Muscle of arm (tissue), 12 donors: Measurements from ENCODE around the gene TPST2. TPM values are rescaled to one million over a fixed set of nuclear protein-coding genes. Genes with fewer than 3 reads are reported as not detected.
A peak's percentile ranks its signal among the peaks of the same experiment; 100 is the strongest.

ENCODE experiments used
- DNase-seq: peaks from one replicate; pipeline ENCODE4 v3.0.0-alpha.2; 2013
- polyA plus RNA-seq, 12 donors: library from polyadenylated mRNA; unstranded; fragments of 120-200 nt; gene quantifications; one replicate each; pipeline ENCODE4 v1.2.1, GENCODE V29; 2013; ENCODE audit not compliant: insufficient read length in 12 of 12

Gene TPST2
- polyA plus RNA-seq, 12 donors: 5.0 to 31.4 (median 7.0) TPM; not detected in 1

GRCh38 chr22:26502688-26503561, 87.0 kb downstream of the TPST2 start:
- DNase-seq: no peak

DNA sequence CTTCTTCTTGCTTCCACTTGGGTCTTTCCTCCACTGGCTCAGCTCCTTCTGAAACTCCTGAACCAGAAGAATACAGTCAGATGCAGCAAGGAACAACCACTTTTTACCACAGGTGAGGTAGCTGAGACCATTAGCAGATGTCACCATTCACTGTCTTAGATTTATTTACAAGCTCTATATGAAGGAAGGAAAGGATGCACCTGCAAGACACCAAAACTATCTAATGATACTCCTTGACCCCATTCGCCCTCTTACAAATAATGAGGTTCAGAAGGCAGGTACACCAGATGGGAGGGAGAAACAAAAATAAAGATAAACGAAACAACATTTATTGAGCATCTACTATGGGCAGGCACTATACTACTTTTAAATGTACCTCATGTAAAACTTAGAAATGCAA, 87.9 kb downstream of the TPST2 start:
- DNase-seq: no peak

DNA sequence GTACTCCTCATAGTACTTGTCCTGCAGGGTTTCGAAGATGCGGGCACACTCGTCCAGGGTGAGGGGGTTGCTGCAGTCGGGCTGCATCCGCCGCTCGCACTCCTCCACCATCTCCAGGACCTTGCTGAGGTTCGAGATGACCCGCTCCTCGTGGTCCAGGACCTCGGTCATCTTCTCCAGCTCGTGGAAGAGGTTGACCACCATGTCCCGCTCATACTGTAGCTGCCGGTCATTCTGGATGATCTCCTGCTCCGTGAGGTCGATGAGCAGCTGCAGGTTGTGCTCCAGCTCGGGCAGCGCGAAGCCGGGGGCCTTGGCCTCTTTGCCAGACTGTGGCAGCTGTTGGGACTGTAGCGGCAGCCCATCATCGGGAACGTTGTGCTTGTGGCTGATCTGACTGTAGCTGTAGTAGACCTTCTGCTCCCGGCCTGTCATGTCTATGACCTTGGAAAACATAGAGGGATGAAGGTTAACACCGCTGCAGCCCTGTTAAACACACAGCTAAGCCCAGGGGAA, 90.7 kb downstream of the TPST2 start:
- DNase-seq: no peak

DNA sequence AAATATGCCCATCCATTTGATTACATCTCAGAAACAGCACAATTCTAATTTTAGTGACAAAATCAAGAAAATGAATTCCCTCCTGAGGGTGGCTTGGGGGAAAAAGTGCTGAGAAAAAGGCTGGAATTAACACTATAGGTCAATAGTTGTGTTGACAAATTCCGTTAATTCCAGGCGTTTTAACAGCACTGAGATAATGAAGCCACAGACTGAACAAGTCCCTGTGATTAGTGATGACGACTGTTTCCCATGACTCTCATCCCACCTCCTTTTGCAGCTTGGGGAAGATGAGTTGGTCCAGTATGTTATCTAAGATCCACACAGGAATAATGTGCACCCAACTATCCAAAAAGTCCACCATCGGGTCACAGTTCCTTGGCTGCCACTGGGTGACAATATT, 93.5 kb downstream of the TPST2 start:
- no peak for DNase-seq

DNA sequence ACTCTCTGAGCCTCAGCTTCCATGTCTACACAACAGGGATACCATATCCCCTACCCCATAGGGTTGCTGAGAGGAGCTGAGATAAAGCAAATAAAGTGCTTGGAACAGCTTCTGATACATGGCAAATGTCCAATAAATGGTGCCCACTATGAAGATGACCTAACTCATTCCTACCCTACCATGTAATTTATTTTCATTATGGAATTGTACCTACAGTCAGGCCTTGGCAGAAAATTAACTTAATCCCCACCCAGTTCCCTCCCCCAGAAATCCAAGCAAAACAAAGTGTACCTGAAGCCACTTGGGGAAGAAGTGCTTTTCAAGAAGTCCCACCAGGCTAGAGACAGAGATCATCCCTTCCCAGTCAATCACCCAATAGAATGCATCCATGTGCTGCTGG, 95.4 kb downstream of the TPST2 start:
- DNase-seq: no peak

DNA sequence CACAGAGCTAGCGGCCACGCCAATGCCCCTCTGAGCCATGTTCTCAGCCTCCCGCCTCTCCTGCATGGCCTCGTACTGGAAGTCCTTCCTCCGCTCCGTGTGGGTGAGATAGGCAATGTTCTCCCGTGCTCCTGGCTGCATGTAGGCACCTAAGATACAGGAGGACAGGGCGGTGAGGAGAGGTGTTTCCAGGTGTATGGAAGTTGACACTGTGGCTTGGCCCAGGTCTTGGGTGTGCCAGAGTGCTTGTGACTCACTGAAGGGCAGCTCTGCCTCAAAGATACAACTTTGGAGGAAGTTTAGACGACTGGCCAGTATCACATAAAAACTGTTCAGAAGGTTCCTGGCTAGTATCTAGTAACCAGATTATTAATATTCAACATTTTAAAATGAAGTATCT, 97.7 kb downstream of the TPST2 start:
- no peak for DNase-seq

- DNase-seq: no peak
Observed at GRCh38 chr22:26489447-26490036, 100.4 kb downstream of the TPST2 start.

GRCh38 chr22:26487996-26488395, 101.9 kb downstream of the TPST2 start:
- DNase-seq: no peak

- DNase-seq: no peak
Observed at GRCh38 chr22:26486394-26486793, 103.5 kb downstream of the TPST2 start.

DNA sequence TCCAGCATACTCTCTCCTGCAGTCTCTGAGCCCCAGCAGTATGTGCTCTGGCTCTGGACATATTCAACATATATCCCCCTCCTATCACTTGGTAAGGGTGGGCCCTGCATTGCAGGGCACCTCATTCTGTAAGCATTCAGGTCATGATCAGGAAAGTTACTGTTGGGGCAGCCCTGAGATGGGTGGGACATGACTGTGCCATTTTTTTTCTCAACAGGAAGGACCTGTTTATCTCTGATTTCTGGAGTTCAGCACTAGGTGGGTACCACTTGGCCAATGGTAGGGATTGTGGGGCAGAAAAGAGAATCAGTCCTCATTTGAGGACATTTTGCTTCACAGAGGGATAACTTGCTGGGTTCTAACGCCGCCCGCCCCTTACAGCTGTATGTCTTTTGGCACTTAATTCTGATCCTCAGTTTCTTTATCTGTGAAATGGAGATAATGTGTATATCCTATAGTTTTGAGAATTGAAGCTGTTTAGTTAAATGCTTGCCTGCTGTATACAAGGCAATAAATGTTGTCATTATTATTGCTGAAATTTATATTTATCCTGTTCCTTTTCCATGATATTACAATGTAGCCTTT, 104.0 kb downstream of the TPST2 start:
- DNase-seq: no peak

DNA sequence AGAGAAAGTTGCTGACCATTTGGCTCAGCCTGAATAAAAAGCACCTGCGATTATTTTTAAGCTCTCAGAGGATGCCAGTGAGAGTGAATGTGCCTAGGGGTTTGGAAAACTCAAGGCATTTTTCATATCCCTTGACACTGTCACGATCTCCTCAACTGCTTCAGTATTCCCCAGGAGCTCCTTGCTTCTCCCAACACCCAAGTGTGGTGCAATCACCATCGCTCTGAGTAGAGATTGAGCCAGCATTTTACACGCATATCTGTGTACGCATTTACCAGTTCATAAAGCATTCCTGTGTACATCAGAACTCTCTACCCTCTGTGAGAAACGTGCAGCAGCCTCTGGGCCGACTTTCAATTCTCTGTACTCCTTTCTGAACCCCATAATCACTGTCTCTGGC, 104.9 kb downstream of the TPST2 start:
- DNase-seq: no peak

GRCh38 chr22:26484360-26484706, 105.6 kb downstream of the TPST2 start:
- DNase-seq: no peak

- DNase-seq: peak; percentile 93
Observed at GRCh38 chr22:26483439-26484359, 106.2 kb downstream of the TPST2 start, which contains the start of the genes HPS4 and SRRD. TSS of gene HPS4 (minus strand) at chr22:26483783. CDS start at chr22:26481762, 2,021 bp downstream. TSS of gene SRRD (plus strand) at chr22:26483877. CDS start at chr22:26483891, 14 bp downstream.

GRCh38 chr22:26483043-26483438, 106.9 kb downstream of the TPST2 start:
- peak; percentile 31 for DNase-seq

DNA sequence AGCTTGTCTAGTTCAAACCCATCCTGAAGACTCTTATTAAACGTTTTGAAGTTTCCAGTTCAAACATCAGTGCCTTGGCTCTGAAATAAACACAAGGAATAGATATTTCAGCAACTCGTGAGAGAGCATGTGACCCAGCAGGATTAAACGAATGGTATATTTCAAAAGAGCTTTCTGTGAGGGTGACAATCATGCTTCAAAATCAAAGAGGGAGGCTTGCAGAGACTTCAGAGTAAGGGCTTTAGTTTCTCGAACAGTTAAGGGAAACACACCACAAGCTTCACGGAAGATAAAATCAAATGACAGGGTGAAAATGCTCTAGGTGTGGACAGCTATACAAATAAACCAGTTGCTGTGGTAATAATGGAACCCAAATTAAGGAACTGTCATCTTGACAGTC, 107.8 kb downstream of the TPST2 start:
- DNase-seq: no peak

DNA sequence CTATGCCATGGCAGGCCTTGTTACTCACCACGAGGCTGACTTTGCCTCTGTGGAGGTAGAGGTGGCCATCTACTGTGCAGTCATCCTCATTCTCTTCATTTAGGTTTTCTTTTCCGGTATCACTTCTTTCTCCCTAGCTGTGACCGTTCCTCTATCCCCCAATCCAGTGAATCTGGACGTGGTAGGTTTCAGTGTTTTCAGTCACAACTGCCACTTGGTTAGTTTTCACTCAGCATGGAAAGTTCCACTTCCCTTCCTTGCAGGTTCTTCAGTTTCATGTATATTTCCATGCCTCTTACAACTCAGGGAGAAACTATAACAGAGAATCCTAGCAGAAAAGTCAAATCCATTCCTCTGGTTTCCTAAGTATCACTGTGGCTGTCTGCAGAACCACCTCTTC, 108.2 kb downstream of the TPST2 start:
- DNase-seq: no peak

DNA sequence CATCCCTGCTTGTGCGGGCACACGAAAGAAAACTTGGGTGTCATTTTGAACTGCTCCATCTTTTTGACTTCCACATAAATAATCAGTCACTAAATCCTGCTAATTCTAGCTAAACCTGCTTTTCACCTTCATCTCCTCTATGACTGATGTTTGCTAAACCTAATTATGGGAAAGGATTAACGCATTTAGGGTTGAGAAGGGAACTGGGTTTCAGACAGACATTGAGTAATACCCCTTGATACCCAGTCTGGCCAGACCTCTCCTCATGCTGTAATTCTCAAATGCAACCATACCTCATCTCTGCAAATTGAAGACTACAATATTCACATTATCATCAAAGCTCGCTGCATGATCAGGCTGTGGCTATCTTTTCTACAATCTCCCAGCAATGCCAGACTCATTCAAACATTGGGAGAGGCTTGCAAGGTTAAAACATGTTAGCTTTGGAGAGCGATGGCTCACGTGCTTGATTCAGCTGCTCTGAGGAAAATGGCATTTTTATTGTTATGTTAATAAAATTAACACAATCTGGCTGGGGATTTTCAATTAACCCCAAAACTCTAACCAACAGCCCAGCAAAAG, 108.7 kb downstream of the TPST2 start:
- no peak for DNase-seq

DNA sequence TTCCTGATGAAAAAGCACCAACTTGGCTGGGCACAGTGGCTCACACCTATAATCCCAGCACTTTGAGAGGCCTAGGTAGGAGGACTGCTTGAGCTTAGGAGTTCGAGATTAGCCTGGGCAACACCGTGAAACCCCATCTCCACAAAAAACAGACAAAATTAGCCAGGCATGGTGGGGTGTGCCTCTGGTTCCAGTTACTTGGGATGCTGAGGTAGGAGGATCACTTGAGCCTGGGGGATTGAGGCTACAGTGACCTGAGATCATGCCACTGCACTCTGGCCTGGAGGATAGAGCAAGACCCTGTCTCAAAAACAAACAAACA, 109.4 kb downstream of the TPST2 start:
- DNase-seq: no peak

GRCh38 chr22:26479792-26480610, 109.9 kb downstream of the TPST2 start:
- DNase-seq: no peak

DNA sequence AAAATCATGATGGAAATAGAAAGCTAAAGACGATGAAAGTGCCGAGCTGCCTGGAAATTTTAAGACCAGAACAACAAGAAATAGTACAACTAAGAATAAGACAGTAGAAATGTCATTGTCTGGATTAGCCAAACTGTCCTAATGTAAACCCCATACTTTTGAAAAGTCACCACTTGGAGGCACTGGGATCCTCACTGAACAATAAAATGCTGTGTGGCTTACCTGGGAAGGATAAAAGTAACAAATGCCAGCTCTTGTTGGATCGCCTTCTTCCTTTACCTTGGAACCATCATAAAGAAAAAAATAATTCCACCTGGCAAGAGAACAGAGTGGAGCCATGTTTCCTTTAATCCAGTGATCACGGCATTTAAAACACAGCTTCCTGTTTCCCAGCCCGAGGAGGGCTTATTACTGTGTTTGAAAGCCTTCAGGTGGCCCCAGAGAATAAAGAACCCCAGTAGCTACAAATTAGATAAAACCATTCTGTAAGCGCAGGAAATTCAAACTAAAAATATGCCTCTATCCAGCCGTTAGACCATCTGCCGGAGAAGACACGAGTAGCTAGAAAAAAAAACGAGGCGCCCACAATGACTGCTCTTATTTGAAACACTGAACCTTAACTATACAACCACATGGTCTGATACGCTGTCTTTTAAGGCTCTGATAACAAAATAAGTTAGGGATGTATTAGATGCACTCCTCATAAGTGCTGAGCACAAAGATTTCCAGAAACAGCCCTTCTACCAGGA, 110.7 kb downstream of the TPST2 start:
- no peak for DNase-seq
